Adrenal gland (tissue), 5 donors: ENCODE results near the gene MARK3.

Experiments
- POLR2A ChIP-seq, 2 donors: fragments of 450-650 bp; IDR thresholded peaks; one replicate each; pipeline ENCODE4 v1.6.1; 2017; ENCODE audit warnings: antibody characterized with exemption in 2 of 2, mild to moderate bottlenecking in 2 of 2, moderate library complexity in 1 of 2
- TF ChIP-seq, protein P1 (sequence below), 6 experiments: fragments of 450-650 bp in 4 of 6; fragments of 200-600 bp in 2 of 6; sonication (generic) in 1 of 6; IDR thresholded peaks; 1 replicate in 5 of 6; 2 replicates in 1 of 6; pipeline versions ENCODE4 v1.5.1 to v1.8.0; 2016 to 2021; ENCODE audit warnings: antibody characterized with exemption in 6 of 6, mild to moderate bottlenecking in 2 of 6, moderate library complexity in 1 of 6
- donor health status: DM: no; HTN: no; CAD: no.

DNA sequence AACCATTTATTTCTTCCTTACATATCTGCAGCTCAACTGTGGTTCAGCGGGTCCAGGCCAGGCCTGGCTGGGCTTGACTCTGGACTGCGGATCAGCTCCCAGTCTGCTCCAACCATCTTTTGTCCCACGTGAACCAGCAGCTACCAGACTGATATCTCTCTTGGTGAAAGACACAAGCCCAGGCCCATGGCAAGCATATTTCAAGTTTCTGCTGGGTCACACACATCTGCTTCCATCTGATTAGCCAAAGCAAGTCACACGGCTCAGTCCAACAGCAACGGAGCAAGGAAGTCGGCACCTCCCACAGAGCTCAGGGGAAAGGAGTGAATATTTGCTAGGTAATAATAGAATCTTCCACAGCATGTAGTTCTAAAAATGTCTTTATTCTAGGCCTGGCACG is 24.7 kb upstream of the MARK3 start:
- TF ChIP-seq, protein P1, sequence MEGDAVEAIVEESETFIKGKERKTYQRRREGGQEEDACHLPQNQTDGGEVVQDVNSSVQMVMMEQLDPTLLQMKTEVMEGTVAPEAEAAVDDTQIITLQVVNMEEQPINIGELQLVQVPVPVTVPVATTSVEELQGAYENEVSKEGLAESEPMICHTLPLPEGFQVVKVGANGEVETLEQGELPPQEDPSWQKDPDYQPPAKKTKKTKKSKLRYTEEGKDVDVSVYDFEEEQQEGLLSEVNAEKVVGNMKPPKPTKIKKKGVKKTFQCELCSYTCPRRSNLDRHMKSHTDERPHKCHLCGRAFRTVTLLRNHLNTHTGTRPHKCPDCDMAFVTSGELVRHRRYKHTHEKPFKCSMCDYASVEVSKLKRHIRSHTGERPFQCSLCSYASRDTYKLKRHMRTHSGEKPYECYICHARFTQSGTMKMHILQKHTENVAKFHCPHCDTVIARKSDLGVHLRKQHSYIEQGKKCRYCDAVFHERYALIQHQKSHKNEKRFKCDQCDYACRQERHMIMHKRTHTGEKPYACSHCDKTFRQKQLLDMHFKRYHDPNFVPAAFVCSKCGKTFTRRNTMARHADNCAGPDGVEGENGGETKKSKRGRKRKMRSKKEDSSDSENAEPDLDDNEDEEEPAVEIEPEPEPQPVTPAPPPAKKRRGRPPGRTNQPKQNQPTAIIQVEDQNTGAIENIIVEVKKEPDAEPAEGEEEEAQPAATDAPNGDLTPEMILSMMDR (IDR thresholded peaks at IDR 0.05) = no peak
- no peak for TF ChIP-seq POLR2A (IDR thresholded peaks at IDR 0.05)
